ENCODE results near the gene KDM4C. TPM values are rescaled to one million over a fixed set of nuclear protein-coding genes. Genes with fewer than 3 reads are reported as not detected.

KDM4C gene
- total and polyA plus RNA-seq, 2 of the 8 experiments (the other 6 are each of a cell fraction or from before 2014, with no cell fraction given) = 13.0 to 26.1 TPM

DNA sequence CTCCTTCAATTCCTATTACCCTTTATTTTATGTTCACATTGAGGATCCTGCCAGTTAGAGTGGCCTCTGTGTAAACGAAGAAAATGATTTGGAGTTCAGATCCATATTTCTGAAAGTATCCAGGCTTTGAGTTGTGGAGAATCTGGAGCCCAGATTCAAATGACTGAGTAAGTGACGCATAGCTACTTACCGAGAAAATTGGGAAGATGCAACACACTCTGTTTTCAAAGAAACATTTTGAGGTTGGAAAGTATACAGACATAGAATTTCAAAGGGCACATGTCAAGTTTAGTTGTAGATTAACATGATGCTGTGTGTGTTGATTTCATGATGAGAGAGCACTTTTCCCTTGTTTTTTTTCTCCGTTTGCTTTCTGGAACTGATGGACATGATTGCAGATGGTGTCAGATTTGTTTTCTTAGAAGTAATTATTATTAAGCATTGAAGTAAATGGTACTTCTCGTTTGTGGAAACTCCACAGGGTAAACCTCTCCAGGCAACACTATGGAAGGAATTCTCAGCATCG lies 148.1 kb downstream of the KDM4C start:
- no peak overlapping the region for H2AFZ ChIP-seq (ENCODE audit: low read length)
- no peak overlapping the region for H3K4me2 ChIP-seq (ENCODE audit: insufficient read depth in 1 of 2, low read depth in 2 of 2, low read length in 2 of 2)
- no peak overlapping the region for H2BK15ac ChIP-seq (ENCODE audit: low read length)
- H3K56ac ChIP-seq (replicated peaks; ENCODE audit: insufficient read length, low read depth, low read length) = no peak overlapping the region
- DNase-seq (ENCODE audit: low read depth in 1 of 2, low spot score in 2 of 2) = no peak
- H3K4ac ChIP-seq (replicated peaks; ENCODE audit: insufficient read length, low read depth, low read length) = no peak overlapping the region
- H2BK20ac ChIP-seq (ENCODE audit: low read length) = no peak overlapping the region
- H3K27me3 ChIP-seq (replicated peaks in 1 of 4; ENCODE audit: control insufficient read depth in 3 of 4, extremely low read depth in 1 of 4, insufficient read depth in 3 of 4, low read length in 3 of 4) = no peaks in the 10 kb centered on the region
- no peaks in the 10 kb centered on the region for H3K9me3 ChIP-seq (ENCODE audit: insufficient read depth in 2 of 2, low read depth in 1 of 2, low read length in 1 of 2)
- no peaks in the 10 kb centered on the region for H3K36me3 ChIP-seq (ENCODE audit: control insufficient read depth in 2 of 4, insufficient read depth in 4 of 4, low read length in 3 of 4)
- no peak overlapping the region for H4K5ac ChIP-seq (ENCODE audit: insufficient read length, low read depth, low read length)
- POLR2A ChIA-PET (ENCODE audit: partially characterized antibody) = no interaction called here
- no peak overlapping the region for H4K8ac ChIP-seq (ENCODE audit: extremely low read depth, insufficient read depth, low read length)
- no peaks in the 10 kb centered on the region for H3K79me2 ChIP-seq (ENCODE audit: control insufficient read depth in 1 of 2, insufficient read depth in 2 of 2, low read length in 2 of 2)
- no peak overlapping the region for H2AK5ac ChIP-seq (ENCODE audit: low read depth, low read length)
- CTCF ChIA-PET (ENCODE audit: partially characterized antibody) = interaction anchor here (1.0 kb wide), 1 partner anchor 147 kb away, joined by 3 read pairs; no protein-coding TSS in a partner anchor
- peak overlapping the region; percentile 35 for H4K91ac ChIP-seq (replicated peaks; ENCODE audit: insufficient read length, low read length)
- H3K4me1 ChIP-seq (replicated peaks in 1 of 4; ENCODE audit: control insufficient read depth in 3 of 4, insufficient read depth in 4 of 4, low read length in 3 of 4) = peaks cover 0 to 10% (median 4%) of the 10 kb centered on the region in 4 experiments; a peak in 2 of 7 replicates
- no peak overlapping the region for H3K27ac ChIP-seq (ENCODE audit: low read depth, low read length)
- H3K23ac ChIP-seq (ENCODE audit: insufficient read length) = no peak overlapping the region
- H2BK120ac ChIP-seq (replicated peaks; ENCODE audit: low read depth, low read length) = no peak overlapping the region
- FAIRE-seq = no peak
- no peaks in the 10 kb centered on the region for H3K23me2 ChIP-seq (ENCODE audit: low read depth, low read length)
- H2BK12ac ChIP-seq (ENCODE audit: low read depth, low read length) = 0 out of 2 replicates have a peak overlapping the region, but pooled peaks have one; percentile 31
- H2BK5ac ChIP-seq (ENCODE audit: low read depth, low read length) = no peak overlapping the region
- H3K4me3 ChIP-seq (ENCODE audit: extremely low read depth in 1 of 4, insufficient read depth in 2 of 4, low read depth in 3 of 4, low read length in 4 of 4) = no peak overlapping the region
- H3K14ac ChIP-seq (ENCODE audit: insufficient read length) = no peak overlapping the region
- no peaks in the 10 kb centered on the region for H4K20me1 ChIP-seq (replicated peaks in 1 of 2; ENCODE audit: control insufficient read depth in 1 of 2, insufficient read depth in 2 of 2, low read length in 2 of 2)
- 89% methylated on average over 6 of the region's 6 CpGs; no CpG with 5 or more reads in 1 of the 2 experiments for WGBS, 2 experiments (ENCODE audit: extremely low coverage in 1 of 2, insufficient coverage in 1 of 2, insufficient read length in 1 of 2, insufficient replicate concordance in 2 of 2, low coverage in 1 of 2, low lambda C conversion rate in 2 of 2, missing lambda C conversion rate in 1 of 2)
- no peaks in the 10 kb centered on the region; the same call in 1 of the 2 replicates for H3K79me1 ChIP-seq (ENCODE audit: low read depth, low read length)
- H3K18ac ChIP-seq (ENCODE audit: extremely low read depth, low read length) = no peak overlapping the region
- no peak overlapping the region for H3K9ac ChIP-seq (replicated peaks in 1 of 4; ENCODE audit: extremely low read depth in 1 of 4, low read depth in 3 of 4, low read length in 3 of 4)
- TF ChIP-seq CHD1 (IDR thresholded peaks at IDR 0.05; ENCODE audit: low read depth, low read length) = no peak
- no peak for TF ChIP-seq POLR2A (IDR thresholded peaks at IDR 0.05; ENCODE audit: control extremely low read depth in 1 of 2, low read depth in 2 of 2, low read length in 2 of 2)
- TF ChIP-seq KDM4A (IDR thresholded peaks at IDR 0.05; ENCODE audit: low read depth, low read length, severe bottlenecking) = no peak
- TF ChIP-seq, protein P1, sequence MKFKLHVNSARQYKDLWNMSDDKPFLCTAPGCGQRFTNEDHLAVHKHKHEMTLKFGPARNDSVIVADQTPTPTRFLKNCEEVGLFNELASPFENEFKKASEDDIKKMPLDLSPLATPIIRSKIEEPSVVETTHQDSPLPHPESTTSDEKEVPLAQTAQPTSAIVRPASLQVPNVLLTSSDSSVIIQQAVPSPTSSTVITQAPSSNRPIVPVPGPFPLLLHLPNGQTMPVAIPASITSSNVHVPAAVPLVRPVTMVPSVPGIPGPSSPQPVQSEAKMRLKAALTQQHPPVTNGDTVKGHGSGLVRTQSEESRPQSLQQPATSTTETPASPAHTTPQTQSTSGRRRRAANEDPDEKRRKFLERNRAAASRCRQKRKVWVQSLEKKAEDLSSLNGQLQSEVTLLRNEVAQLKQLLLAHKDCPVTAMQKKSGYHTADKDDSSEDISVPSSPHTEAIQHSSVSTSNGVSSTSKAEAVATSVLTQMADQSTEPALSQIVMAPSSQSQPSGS (IDR thresholded peaks at IDR 0.05; ENCODE audit: low read length) = no peak
- TF ChIP-seq, protein P2, sequence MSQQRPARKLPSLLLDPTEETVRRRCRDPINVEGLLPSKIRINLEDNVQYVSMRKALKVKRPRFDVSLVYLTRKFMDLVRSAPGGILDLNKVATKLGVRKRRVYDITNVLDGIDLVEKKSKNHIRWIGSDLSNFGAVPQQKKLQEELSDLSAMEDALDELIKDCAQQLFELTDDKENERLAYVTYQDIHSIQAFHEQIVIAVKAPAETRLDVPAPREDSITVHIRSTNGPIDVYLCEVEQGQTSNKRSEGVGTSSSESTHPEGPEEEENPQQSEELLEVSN (IDR thresholded peaks at IDR 0.05) = no peak
- no peak for TF ChIP-seq POLR2AphosphoS5 (IDR thresholded peaks at IDR 0.05; ENCODE audit: low read depth, low read length)
- TF ChIP-seq SIRT6 (IDR thresholded peaks at IDR 0.05; ENCODE audit: low read length) = no peak
- TF ChIP-seq SRF (IDR thresholded peaks at IDR 0.05; ENCODE audit: low read depth, low read length) = no peak
- no peak for TF ChIP-seq EZH2 (IDR thresholded peaks at IDR 0.05; ENCODE audit: low read depth, low read length, severe bottlenecking)
- TF ChIP-seq SP2 (IDR thresholded peaks at IDR 0.05; ENCODE audit: low read length) = no peak
- no peak for TF ChIP-seq RAD21 (IDR thresholded peaks at IDR 0.05 in 1 of 2, conservative IDR thresholded peaks at IDR 0.05 in 1 of 2; ENCODE audit: low read depth in 2 of 2, low read length in 2 of 2)
- no peak for TF ChIP-seq JUND (IDR thresholded peaks at IDR 0.05; ENCODE audit: low read length)

All from H1 (cell line).